HL-60 (cell line): ENCODE measurements around the gene PRKAR1B.

Experiments
- CTCF ChIP-seq: IDR thresholded peaks from one replicate; pipeline ENCODE4 v1.5.1; 2011; ENCODE audit warnings: low read length, control low read depth, inconsistent platforms; ENCODE audit not compliant: insufficient read depth
- GABPA ChIP-seq: IDR thresholded peaks from 2 replicates; pipeline ENCODE4 v1.6.1; 2012; ENCODE audit warnings: low read depth
- POLR2AphosphoS5 ChIP-seq: IDR thresholded peaks from 2 replicates; pipeline ENCODE4 v1.6.1; 2012; ENCODE audit warnings: low read depth
- TF ChIP-seq, protein P1 (sequence below): IDR thresholded peaks from 2 replicates; pipeline ENCODE4 v1.6.1; 2012; ENCODE audit warnings: low read depth; ENCODE audit not compliant: insufficient replicate concordance

- no peak for TF ChIP-seq POLR2AphosphoS5
- TF ChIP-seq CTCF, result no peak
- no peak for TF ChIP-seq GABPA
- TF ChIP-seq, protein P1, sequence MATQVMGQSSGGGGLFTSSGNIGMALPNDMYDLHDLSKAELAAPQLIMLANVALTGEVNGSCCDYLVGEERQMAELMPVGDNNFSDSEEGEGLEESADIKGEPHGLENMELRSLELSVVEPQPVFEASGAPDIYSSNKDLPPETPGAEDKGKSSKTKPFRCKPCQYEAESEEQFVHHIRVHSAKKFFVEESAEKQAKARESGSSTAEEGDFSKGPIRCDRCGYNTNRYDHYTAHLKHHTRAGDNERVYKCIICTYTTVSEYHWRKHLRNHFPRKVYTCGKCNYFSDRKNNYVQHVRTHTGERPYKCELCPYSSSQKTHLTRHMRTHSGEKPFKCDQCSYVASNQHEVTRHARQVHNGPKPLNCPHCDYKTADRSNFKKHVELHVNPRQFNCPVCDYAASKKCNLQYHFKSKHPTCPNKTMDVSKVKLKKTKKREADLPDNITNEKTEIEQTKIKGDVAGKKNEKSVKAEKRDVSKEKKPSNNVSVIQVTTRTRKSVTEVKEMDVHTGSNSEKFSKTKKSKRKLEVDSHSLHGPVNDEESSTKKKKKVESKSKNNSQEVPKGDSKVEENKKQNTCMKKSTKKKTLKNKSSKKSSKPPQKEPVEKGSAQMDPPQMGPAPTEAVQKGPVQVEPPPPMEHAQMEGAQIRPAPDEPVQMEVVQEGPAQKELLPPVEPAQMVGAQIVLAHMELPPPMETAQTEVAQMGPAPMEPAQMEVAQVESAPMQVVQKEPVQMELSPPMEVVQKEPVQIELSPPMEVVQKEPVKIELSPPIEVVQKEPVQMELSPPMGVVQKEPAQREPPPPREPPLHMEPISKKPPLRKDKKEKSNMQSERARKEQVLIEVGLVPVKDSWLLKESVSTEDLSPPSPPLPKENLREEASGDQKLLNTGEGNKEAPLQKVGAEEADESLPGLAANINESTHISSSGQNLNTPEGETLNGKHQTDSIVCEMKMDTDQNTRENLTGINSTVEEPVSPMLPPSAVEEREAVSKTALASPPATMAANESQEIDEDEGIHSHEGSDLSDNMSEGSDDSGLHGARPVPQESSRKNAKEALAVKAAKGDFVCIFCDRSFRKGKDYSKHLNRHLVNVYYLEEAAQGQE, result no peak
Observed at GRCh38 chr7:543501-544337, 183.4 kb downstream of the PRKAR1B start.
